Activated CD8-positive, alpha-beta memory T cell treated with anti-CD3 and anti-CD28 coated beads, Interleukin-2, amount 50 U/mL, for 1 hour (primary cell): ENCODE data around the gene FLAD1.

Source experiments
- DNase-seq: peaks from one replicate; pipeline ENCODE4 v3.0.0-alpha.2; 2020; ENCODE audit errors: extremely low read depth

The FLAD1 gene

GRCh38 chr1:155037851-155038441 lies 54.8 kb downstream of the FLAD1 start:
- no peak for DNase-seq

GRCh38 chr1:155038602-155039307 lies 55.6 kb downstream of the FLAD1 start:
- DNase-seq = no peak

GRCh38 chr1:155039308-155039669 lies 56.1 kb downstream of the FLAD1 start:
- no peak for DNase-seq

- DNase-seq = no peak
These were observed 57.4 kb downstream of the FLAD1 start for GRCh38 chr1:155040358-155041093.
